ENCODE measurements around the gene CPSF7. TPM values are rescaled to one million over a fixed set of nuclear protein-coding genes. Genes with fewer than 3 reads are reported as not detected.

The CPSF7 gene
- total and polyA plus RNA-seq, 2 donors (not counting 1 experiment from before 2014, with no cell fraction given) = 74.7 to 167 TPM

GRCh38 chr11:61377461-61378160 lies 52.2 kb downstream of the CPSF7 start:
- Histone ChIP-seq H3K9ac (ENCODE audit: low read length) (no peak overlapping the region), H3K27ac (ENCODE audit: low read length in 2 of 2) (no peak overlapping the region), H3K27me3 (replicated peaks in 1 of 4; ENCODE audit: control extremely low read depth in 1 of 4, control insufficient read depth in 3 of 4, insufficient read depth in 4 of 4, low read length in 3 of 4) (no peaks in the 10 kb centered on the region), H3K4me3 (ENCODE audit: control extremely low read depth in 1 of 5, extremely low read depth in 1 of 5, insufficient read depth in 1 of 5, low read depth in 2 of 5, low read length in 4 of 5) (no peak overlapping the region), H3K79me2 (ENCODE audit: control insufficient read depth, insufficient read depth, low read length) (no peaks in the 10 kb centered on the region), H3K4me2 (replicated peaks; ENCODE audit: low read depth, low read length, poor library complexity, severe bottlenecking) (no peak overlapping the region), H2AFZ (ENCODE audit: insufficient read depth, low read depth, low read length, poor library complexity, severe bottlenecking) (no peak overlapping the region), H3K36me3 (replicated peaks in 1 of 2; ENCODE audit: control extremely low read depth in 1 of 2, control insufficient read depth in 1 of 2, extremely low read depth in 1 of 2, insufficient read depth in 2 of 2, low read length in 1 of 2) (peaks cover 2 to 6% of the 10 kb centered on the region in 2 experiments), H3K4me1 (ENCODE audit: control insufficient read depth in 2 of 2, insufficient read depth in 2 of 2, low read length in 2 of 2) (no peaks in the 10 kb centered on the region), H3K9me3 (ENCODE audit: control extremely low read depth in 1 of 3, control insufficient read depth in 2 of 3, insufficient read depth in 1 of 3, low read length in 2 of 3) (peaks cover 0 to 11% (median 4%) of the 10 kb centered on the region in 3 donors), H4K20me1 (ENCODE audit: control insufficient read depth, insufficient read depth, low read length, poor library complexity, severe bottlenecking) (no peaks in the 10 kb centered on the region)
- no peaks in the 10 kb centered on the region for H3K4me1 Mint-ChIP-seq
- no peak for TF ChIP-seq EZH2 (IDR thresholded peaks at IDR 0.05; ENCODE audit: borderline replicate concordance, insufficient read depth, low read depth, low read length, poor library complexity, severe bottlenecking)
- 100% methylated on average over 2 of the region's 6 CpGs for WGBS (ENCODE audit: insufficient coverage)
- ATAC-seq (ENCODE audit: low read depth) (no peak), DNase-seq (no peak)
- H3K9me3 Mint-ChIP-seq (ENCODE audit: insufficient read depth) = no peaks in the 10 kb centered on the region
- H3K27ac Mint-ChIP-seq = no peak overlapping the region
- no peak overlapping the region for H3K4me3 Mint-ChIP-seq
- H3K27me3 Mint-ChIP-seq = no peaks in the 10 kb centered on the region
- intact Hi-C loops (cut with micrococcal nuclease) = no loop called here
- POLR2A ChIA-PET = no interaction called here
- CTCF ChIA-PET = interaction anchor here (1.9 kb wide), 1 partner anchor 42 kb away, joined by 8 read pairs; no protein-coding TSS in a partner anchor

DNA sequence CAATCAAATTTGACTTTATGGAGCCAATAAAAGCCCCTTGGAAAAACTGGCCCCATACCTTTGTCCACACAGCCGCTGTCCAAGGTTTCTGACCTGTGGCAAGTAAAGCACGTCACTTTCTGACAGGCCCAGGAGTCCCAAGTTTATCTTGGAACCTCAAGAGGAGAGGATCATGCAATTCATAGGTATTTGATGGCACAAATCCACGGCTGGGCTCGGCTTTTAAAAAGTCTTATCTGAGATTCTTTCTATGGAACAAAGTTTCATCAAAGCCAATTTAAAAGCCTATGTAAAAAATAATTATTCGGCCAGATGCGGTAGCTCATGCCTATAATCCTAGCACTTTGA lies 54.0 kb downstream of the CPSF7 start:
- no peak for ATAC-seq (ENCODE audit: low read depth)
- DNase-seq = no peak
- Histone ChIP-seq H3K27ac (ENCODE audit: low read length in 2 of 2) (no peak overlapping the region), H3K9me3 (ENCODE audit: control extremely low read depth in 1 of 3, control insufficient read depth in 2 of 3, insufficient read depth in 1 of 3, low read length in 2 of 3) (peaks cover 0 to 11% (median 4%) of the 10 kb centered on the region in 3 donors), H3K27me3 (replicated peaks in 1 of 4; ENCODE audit: control extremely low read depth in 1 of 4, control insufficient read depth in 3 of 4, insufficient read depth in 4 of 4, low read length in 3 of 4) (no peaks in the 10 kb centered on the region), H2AFZ (ENCODE audit: insufficient read depth, low read depth, low read length, poor library complexity, severe bottlenecking) (no peak overlapping the region), H3K4me3 (ENCODE audit: control extremely low read depth in 1 of 5, extremely low read depth in 1 of 5, insufficient read depth in 1 of 5, low read depth in 2 of 5, low read length in 4 of 5) (no peak overlapping the region), H4K20me1 (ENCODE audit: control insufficient read depth, insufficient read depth, low read length, poor library complexity, severe bottlenecking) (no peaks in the 10 kb centered on the region), H3K4me1 (ENCODE audit: control insufficient read depth in 2 of 2, insufficient read depth in 2 of 2, low read length in 2 of 2) (no peaks in the 10 kb centered on the region), H3K9ac (ENCODE audit: low read length) (no peak overlapping the region), H3K4me2 (replicated peaks; ENCODE audit: low read depth, low read length, poor library complexity, severe bottlenecking) (no peak overlapping the region), H3K79me2 (ENCODE audit: control insufficient read depth, insufficient read depth, low read length) (no peaks in the 10 kb centered on the region), H3K36me3 (replicated peaks in 1 of 2; ENCODE audit: control extremely low read depth in 1 of 2, control insufficient read depth in 1 of 2, extremely low read depth in 1 of 2, insufficient read depth in 2 of 2, low read length in 1 of 2) (peaks cover 2 to 6% of the 10 kb centered on the region in 2 experiments)
- H3K27ac Mint-ChIP-seq = no peak overlapping the region
- H3K9me3 Mint-ChIP-seq (ENCODE audit: insufficient read depth) = no peaks in the 10 kb centered on the region
- no peak overlapping the region for H3K4me3 Mint-ChIP-seq
- TF ChIP-seq CTCF (IDR thresholded peaks at IDR 0.05) (no peak), EZH2 (IDR thresholded peaks at IDR 0.05; ENCODE audit: borderline replicate concordance, insufficient read depth, low read depth, low read length, poor library complexity, severe bottlenecking) (no peak)
- no peaks in the 10 kb centered on the region for H3K27me3 Mint-ChIP-seq
- WGBS (ENCODE audit: insufficient coverage) = 99% methylated on average over 4 of the region's 6 CpGs
- ChIA-PET POLR2A (no interaction called here), CTCF (interaction anchor here (0.6 to 2.6 kb wide), 4 partner anchors 9 to 55 kb away, joined by 4 to 19 read pairs (median 7); partner anchors contain the start of gene TMEM216)
- no peaks in the 10 kb centered on the region for H3K4me1 Mint-ChIP-seq
- intact Hi-C loops (cut with micrococcal nuclease) = no loop called here
